ENCODE results near the gene ZNF2. TPM values are rescaled to one million over a fixed set of nuclear protein-coding genes. Genes with fewer than 3 reads are reported as not detected.

Gene ZNF2
- total RNA-seq = 1.3 and 4.6 TPM in 2 replicates

DNA sequence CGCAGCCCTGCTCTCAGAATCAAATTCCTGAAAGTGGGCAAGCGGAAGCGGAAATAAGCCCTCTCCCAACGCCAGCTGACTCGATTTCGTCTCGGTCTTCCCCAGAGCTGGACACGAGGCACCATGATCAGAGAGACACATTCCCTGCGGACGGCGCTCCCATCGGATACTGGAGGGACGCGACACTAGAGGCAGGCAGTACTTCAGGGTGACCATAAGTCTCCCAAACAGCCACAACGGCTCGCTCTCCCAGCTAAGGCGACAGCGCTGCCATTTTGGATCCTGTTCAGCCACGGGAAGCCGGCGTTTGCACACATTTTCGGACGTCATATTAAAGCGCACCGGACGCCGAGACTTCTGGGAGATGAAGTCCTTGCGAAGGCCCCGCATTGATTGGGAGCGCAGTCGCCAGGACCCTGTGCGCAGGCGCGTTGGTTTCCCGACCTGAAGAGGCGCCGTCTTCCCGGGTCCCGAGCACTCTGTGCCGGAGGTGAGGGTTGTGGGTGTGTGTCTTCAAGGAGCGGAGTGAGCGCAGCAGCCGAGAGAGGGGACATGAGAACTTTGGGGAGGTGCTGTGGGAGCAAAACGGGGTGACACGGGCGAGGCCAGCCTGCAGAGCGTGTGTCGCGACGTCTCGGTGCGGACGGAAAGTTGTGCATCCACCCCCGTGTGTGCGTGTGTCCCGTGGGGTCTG is at the start of gene ZNF2:
ZNF2 (plus strand) TSS at position 439 of the 694 bp plus-strand sequence. CDS start 10,418 bp downstream, outside the sequence.

DNA sequence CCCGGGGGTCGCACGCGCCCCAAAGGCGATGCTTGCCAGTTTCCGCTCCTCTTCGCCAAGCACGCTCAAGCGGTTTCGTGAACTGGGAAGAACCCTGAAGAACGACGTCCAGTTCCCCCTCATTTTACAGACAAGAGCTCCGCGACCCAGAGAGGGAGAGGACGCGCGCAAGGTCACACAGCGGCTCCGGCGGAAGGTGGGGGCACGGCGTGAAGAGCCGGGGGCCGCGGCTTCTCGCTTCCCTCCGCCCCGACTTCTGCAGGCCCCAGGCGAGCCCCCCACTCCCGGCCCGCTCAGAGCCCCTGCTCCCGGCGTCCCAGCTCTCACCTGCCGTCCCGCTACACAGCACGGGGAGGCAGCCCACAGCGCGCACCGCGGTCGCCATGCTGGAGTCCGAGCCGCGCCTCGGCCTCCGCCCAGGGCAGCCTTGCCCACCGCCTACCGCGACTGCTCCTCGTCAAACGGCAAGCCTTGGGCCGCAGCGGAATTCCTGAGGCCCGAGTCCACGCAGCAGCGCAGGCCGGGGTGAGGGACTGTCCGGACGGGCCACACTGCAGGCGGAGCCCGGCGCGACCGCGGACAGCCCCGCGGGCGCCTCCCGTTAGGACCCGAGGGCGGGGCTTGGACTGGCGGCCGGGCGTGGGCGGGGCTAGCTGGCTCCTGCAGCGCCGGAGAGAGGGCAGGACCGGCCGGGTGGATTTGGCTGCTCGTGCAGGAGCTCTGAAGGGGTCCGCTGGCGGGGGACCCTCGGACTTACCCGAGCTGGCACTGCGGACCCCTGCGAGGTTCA is 44.0 kb upstream of the ZNF2 start, which contains the start of gene MRPS5:
MRPS5 (minus strand) TSS at position 402 of the 790 bp plus-strand sequence; CDS start at position 385, 17 bp downstream.

DNA sequence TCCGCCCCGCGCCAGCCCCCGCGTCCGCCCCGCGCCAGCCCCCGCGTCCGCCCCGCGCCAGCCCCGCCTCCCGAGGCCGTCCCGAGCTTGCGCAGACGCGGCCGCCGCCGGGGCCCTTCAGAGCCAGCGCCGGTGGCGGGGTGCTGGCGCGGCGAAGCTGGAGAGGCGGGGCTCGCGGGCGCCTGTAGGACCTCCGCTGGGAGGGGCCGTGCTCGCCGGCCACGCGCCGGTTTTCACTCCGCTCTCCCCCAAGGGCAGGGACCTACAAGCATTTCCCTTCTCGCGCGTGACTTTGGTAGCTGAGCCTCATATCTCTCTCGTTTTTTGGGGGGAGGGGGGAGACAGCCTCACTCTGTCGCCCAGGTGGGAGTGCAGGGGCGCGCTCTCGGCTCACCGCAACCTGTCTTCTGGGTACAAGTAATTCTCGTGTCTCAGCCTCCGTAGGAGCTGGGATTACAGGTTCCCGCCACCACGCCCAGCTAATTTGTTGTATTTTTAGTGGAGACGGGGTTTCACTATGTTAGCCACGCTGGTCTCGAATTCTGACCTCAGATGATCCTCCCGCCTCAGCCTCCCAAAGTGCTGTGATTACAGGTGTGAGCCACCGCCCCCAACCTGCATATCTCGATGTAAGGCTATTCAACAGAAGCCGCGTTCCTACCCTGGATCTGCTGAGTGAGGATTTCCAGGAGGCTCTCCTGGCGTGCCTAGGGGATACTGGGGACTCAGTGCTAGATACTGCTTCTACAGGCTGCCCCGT is 5.7 kb upstream of the ZNF2 start, which contains the start of gene ZNF514:
ZNF514 (minus strand) TSS at position 159 of the 760 bp plus-strand sequence. CDS start 6,595 bp downstream, outside the sequence.

DNA sequence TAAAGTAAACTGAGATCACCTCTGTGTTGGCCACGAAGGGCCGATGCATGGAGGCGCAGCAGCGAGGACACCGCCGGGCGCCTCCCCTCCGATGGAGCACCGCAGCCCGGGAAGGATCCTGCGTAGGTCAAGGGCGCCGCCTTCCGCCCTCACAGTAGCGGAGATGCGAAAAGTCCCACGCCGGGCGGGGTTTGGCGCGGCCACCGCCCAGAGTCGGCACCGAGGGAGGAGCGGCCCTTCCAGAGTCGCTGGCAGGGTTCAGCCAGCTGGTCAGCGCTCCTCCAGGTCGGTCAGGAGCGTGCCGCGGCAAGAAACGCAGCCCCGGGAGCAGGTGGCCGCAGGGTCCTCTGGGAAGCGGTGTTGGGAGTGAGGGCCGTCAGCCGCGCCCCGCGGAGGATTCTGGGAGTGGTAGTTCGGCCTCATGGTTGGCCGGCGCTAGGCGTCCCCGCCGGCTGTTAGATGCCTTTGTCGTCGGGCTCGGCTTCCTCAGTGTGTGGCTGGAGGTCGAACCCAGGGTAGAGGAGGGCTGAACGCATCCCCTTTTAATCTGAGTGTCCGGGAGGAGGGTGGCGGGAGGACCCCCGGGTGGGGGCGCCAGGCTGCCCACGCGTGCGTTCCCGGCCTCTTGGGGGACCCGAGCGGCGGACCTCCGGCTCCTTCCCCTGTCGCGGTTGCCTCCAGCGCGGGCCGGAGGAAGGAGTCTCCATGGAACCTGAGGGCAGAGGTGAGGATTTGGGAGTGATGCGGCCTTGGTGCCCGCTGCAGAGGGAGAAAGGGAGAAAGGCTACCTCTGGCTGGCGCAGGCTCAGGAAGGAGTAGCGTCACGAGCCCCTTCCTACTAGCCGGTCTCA is 41.7 kb downstream of the ZNF2 start, which contains the start of gene ZNF892:
ZNF892 (plus strand) TSS at position 411 of the 851 bp plus-strand sequence; CDS start at position 706, 295 bp downstream.

Other genes starting within 250 kb of the ZNF2 start
- 0.98 and 52.2 TPM in 2 replicates for gene MAL, start 140.1 kb upstream of the ZNF2 start, total RNA-seq
- 28.5 and 35.5 TPM in 2 replicates for gene MRPS5, start 44.0 kb upstream of the ZNF2 start, total RNA-seq
- 2.4 and 4.4 TPM in 2 replicates for gene ZNF514, start 6.0 kb upstream of the ZNF2 start, total RNA-seq
- gene ZNF892, start 41.7 kb downstream of the ZNF2 start, total RNA-seq = 3.7 and 7.0 TPM in 2 replicates
- gene PROM2, start 108.6 kb downstream of the ZNF2 start, total RNA-seq = under 0.01 and 1.0 TPM in 2 replicates
- gene KCNIP3, start 131.5 kb downstream of the ZNF2 start, total RNA-seq = 13.0 and 21.6 TPM in 2 replicates
- 36.8 and 37.3 TPM in 2 replicates for gene FAHD2A, start 236.9 kb downstream of the ZNF2 start, total RNA-seq